HS-5 (cell line): ENCODE results near the gene AQP9.
A peak's percentile ranks its signal among the peaks of the same experiment; 100 is the strongest.

ENCODE experiments used
- DNase-seq: peaks from one replicate; pipeline ENCODE4 v3.0.0-alpha.2; 2012; ENCODE audit warnings: low read depth

Gene AQP9

DNA sequence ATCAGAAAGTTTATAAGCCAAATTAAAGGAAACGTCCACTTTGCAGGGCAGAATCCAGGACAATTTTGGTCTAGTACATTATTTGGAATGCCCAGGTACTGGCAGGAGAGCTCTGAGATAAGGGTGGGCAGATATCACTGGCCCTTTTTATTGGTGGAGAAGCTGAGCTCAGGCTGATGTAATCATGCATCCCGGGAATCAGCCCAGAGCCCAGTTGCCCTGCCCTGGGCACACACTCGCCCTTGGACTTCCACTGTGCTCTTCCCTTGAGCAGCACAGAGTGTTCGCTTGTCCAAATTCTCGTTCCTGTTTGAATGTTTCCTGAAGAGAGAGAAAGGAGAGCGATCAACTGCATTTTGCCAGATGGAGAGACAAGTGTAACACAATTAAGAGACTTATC is 3.7 kb downstream of the AQP9 start:
- DNase-seq, result no peak

DNA sequence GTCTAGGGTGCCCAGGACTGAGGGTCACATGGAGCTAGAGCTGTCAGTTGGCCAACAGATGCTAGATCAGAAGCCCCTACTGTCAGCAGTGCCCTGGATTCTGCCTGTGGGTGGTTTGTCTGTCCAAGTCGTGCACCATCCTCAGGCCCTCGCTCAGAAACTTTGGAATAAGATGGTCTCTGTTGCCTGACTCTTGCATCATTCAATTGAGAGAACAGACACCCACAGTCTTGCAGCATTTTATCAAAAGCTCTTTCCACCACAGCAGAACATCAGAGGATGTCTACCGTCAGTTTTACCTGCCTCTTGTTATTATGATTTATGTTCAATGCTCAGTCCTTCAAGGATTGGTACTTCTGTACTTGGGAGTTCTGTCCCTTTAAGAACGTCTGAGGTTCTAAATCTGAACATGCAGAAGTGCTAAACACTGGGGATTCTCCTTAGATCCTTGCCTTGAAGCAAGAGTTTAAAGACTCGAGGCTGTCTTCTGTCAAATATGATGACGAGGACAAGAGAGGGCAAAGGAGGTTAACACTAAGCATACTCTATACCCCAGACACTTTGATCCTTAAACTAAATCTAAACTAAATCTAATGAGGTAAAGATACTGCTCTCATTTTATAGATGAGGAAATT is 4.8 kb downstream of the AQP9 start:
- no peak for DNase-seq

DNA sequence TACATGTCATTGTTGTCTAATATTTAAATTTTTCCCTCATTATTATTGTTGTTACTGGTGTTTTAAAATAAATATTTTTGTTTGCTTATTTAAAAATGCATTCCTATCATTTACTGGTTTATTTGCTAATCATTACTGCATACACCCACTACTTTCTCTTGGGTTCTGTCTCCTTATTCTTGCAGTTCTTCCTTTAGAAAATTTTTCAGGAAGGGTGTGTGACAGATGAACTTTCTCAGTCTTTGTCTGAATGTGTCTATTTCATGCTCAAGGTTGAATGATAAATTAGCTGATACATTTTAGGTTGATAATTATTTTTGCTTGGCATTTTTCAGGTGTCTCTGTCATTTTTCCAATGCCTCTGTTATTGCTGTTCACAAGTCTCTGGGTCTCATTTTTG is 7.4 kb downstream of the AQP9 start:
- no peak for DNase-seq

DNA sequence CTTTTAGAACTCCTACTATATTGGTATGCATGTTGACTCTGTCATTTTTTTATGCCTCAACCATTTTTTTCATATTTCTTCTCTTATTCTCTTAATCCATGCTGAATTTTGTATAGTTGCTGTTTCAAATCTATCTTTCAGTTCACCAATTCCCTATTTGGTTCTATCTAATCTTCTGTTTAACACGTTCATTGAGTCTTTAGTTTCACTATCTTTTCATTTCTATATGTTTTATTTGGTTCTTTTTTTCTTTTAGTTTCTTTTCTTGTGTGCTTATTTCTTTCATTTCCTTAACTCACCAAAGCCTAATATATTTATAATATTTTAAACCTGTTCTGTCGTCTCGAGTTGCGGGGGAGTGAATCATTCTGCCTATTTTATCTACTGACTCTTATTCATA is 8.0 kb downstream of the AQP9 start:
- DNase-seq, result no peak

DNA sequence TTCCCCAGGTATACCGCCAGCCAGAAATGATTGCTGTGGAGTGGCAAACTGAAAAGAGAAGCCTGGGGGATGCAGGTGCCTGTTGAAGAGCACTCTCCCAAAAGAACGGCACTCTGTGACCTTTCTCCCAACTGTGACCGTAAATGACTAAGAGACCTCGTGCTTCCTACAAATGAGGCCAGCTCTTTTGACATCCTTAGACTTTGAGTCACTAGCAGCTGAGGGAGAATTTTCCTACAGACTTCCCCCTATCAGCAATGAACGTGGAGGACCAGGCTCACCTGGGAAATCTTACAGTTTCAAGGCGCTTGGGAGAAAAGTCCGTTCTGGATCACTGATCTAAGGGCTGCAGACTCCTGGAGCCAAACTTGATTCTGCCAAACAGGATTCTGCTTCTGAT is 8.6 kb downstream of the AQP9 start:
- DNase-seq, result peak; percentile 74

DNA sequence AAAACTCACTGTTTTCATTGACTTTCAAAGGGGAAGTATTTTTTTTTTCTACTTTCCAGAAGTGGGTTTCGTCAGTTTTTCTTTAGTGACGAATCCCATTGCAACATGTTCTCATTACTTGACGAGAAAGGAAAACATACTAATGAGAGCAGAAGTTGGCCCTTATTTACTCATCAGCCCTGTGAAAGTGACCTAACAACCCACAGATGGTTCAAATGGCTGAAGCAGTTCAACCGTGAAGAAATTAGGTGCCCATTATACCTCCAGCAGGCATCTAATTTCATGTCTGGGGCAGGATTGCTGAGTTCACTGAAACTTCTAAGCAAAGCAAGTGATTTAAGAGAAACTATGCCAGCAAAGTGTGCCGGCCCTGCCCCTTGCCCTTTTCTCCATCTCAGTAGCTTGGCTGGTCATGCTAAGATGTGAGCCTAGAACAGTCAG is 9.0 kb downstream of the AQP9 start:
- peak; percentile 69 for DNase-seq

DNA sequence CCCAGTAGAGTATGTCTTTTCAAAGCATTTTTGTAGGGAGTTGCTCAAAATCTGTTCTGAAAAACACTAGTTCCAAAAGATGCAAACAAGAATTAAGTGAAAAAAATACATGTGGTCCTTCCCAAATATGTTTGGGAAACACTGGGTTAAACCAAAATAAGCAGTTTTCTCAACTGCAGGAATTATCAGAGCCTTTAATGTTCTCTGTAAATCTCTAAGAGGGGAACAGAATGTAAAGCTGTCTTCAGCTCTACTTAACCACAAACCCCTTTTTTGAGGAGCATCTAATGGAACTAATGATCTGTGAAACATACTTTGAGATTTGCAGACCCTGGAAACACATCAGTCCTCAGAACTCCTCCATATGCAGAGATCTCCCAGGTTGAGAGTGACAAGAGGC is 9.9 kb downstream of the AQP9 start:
- no peak for DNase-seq

DNA sequence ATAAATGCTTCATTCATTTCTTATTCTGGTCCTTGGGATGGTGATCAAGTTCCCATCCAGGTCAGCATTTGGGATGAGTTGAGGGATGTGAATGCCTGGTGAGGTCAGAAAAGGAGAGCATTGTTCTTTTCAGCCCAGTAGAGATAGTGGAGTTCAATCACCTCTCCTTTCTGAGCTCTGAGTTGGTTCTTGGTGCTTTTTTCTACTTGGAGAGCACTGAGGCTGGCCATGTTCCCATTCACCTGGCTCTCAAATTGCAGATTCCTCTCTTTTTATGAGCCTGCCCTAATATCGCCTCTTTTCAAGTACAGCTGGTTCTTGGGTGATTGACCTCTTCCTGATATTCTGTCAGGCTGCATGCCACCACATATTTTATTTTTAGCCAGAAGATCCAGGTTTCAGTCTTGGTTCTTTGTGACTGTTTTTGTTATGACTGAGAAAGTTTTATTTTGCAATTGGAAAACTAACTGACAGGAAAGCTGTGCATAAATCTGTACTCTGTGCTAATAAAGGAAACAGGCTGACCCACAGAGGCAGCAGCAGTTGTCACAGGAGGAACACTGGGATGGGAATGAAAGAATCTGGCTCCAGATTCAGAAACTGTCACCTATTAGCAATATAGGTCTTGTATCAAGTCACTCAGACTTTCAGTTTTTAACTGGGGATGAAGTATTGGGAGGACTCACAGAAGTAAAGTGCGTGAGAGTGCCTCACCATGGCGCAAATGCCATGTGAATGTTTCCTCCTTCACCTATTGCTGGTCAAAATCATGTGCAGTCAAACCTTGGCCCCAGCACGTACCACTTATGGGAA is 10.7 kb downstream of the AQP9 start:
- DNase-seq, result no peak

DNA sequence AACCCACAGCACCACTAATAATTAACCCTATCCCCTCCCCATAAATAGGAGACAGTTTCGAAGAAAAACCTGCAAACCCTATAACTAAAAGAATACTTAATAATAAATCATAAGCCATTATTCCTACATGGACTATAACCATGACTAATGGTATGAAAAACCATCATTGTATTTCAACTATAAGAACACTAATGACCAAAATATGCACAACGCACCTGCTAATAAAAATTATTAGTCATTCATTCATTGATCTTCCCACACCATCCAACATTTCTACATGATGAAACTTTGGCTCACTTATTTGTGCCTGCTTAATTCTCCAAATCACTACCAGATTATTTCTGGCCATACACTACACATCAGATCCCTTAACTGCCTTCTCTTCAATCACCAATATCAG is 16.6 kb downstream of the AQP9 start:
- no peak for DNase-seq

DNA sequence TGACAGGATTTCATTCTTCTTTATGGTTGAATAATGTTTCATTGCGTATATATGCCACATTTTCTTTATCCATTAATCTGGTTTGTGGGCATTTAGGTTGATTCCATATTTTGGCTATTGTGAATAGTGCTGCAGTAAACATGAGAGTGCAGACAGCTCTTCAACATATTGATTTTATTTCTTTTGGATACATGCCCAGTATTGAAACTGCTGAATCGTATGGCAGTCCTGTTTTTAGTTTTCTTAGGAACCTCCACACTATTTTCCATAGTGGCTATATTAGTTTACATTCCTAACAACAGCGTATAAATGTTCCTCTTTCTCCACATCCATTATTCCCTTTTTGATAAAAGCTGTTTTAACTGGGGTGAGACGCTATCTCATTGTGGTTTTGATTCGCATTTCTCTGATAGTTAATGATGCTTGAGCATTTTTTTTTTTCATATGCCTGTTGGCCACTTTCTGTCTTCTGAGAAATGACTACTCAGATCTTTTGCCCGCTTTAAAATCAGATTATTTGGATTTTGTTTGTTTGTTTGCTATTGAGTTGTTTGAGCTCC is 21.7 kb downstream of the AQP9 start:
- DNase-seq, result no peak

DNA sequence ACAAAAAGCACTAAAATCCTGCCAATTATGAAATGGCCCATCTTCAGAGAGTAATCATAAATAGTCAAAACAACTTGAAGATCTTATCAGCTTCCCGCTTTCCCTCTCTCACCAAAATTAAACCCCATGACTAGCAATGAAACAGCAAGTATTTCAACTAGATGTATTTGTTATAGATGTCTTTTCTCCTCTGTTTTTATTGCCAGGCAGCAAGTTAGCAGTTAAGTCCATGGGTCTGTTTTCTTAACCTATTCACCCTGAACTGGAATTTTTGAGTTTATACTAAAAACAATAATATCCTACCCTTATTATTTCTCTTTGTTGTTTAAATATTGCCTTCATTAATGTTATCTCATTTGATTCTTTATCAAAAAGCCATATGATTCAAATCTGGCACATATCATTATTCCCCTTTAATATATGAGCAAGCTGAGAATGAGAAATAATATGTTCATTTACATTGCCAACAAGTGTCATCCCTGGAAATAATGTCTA is 23.3 kb downstream of the AQP9 start:
- no peak for DNase-seq

DNA sequence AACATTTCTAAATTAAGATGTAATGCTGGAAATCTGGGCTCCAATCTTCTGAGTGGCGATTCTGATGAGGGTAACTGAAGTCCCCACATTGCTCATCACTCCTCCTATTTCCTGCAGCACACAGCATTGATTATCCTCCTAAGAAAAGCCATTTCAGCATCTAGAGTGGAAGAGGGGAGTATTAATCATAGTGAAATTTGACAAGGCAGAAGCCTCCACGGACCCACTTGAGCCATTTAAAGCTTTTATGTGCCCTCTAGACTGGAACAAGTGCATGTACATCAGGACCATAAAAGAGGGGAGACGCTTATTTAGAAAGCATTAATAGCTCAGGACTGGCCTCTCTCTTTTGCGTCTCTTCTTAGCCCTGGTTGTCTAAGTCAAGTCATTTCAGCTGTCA is 25.8 kb downstream of the AQP9 start:
- no peak for DNase-seq

DNA sequence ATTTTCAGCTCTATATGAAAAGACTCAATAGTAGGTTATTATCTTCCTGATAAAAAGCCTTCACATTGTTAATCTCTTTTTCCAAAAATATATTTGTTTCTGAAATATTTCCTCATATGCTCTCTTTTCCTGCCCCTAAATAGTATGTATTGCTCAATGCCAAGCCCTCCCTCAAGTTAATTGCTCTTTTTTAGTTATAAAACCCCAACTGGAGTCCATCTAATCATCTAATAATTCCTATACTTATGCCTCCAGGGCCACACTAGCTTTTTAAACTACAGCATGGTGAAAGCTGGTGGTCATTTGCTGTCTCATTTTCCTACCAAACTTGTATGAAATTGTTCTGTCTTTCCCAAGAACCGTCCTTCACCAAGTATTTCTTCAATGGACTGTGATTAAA is 26.7 kb downstream of the AQP9 start:
- DNase-seq, result no peak

DNA sequence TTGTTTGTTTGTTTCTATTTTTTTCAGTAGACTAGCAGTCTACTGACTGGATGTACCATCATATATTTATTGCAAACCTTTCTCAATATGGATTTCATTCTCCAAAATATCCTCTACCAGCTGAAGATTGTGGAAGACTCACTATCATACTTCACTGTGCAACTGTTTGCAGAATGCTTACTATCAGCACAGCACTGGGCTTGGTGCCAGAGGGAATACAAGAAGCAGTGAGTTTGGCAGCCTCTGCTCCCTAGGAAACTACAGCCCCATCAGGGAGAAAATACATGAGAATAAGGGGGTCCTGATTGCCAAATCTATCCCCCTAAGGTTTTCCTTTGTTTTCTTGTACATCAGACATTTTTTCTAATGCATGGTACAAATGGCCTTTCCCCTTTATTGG is 27.5 kb downstream of the AQP9 start:
- DNase-seq, result no peak

DNA sequence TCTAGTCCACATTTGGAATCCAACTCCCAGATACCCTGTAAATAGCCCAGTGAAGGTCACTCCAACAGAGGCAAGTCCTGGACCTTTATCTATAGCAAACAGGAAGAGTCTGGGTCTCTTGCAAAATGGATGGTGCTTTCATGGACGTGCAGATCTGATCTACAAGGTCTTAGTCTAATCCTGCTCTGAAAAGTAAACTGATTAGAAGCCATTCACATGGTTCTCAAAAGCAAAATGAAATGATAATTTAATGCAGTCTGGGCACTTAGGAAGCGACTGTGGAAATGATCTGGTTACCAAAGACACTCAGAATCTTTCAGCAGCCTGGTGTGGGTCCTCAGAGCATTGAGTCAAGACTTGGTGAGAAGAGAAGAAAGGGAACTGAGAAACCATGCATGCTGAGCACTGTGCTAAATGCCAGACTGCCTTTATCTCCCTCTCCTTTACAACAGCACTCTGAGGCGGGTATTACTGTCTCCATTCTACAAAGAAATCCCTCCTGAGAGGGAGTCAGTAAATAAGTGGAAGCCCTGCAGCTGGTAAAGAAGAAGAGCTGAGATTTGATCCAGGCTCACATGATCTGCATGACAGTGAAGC is 29.0 kb downstream of the AQP9 start:
- DNase-seq, result no peak

DNA sequence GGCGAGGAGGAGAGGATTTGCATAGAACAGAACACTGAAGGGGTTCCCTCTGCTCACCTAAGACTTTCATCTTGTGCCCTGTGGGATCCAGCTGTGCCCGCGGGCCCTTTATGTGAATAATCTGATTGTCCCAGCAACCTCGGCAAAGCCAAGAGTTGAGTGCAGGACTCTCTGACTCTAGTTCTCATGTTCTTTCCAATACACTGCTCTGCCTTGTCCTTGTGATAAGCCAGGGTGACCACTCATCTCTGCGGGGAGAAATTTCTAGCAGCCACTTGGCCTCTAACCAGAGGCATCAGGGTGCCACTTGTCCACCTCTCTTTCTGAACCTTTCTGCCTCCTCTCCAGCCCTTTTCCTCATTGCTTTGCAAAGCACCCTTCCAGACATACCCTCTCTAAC is 31.8 kb downstream of the AQP9 start:
- no peak for DNase-seq

DNA sequence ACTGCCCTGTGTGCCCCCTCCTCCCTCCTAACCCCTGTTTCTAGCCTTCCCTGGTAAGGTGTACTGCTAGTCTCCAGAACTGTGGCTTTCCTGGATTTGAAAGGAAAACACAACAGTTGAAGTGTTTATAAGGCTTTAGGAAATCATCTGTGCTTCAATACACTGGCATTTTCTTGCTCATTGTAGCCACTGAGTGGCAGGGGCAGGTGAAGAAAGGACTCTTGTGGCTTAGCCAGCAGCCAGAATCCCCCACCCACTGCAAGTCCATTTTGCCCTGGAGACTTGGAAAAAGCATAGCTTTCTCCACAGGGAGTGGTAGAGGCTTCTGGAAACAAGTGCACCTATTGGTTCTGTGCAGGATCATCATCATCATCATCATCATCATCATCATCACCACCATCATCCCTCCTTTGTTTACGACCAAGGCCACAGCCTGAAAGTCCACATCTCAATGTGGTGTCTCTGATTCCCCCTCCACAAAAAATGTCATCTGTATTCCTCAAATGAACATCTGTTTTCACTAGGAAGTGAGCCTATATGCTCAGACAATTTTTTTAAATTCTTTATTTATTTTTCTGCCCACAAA is 33.4 kb downstream of the AQP9 start:
- no peak for DNase-seq

DNA sequence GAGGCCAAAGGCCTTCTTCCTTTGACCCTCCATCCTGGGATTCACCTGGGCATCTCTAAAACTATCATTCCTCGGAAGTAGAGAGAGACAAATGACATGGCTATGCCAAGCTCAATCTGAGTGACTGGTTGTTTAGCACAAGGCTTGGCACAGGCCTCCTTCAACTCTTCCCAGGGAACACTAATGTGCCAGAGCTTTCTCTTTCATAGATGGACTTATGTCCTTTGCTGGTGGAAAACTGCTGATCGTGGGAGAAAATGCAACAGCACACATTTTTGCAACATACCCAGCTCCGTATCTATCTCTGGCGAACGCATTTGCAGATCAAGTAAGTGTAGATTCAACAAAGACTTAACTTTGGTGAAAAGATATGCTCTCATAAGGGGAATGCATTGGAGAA is 36.5 kb downstream of the AQP9 start:
- DNase-seq, result no peak

DNA sequence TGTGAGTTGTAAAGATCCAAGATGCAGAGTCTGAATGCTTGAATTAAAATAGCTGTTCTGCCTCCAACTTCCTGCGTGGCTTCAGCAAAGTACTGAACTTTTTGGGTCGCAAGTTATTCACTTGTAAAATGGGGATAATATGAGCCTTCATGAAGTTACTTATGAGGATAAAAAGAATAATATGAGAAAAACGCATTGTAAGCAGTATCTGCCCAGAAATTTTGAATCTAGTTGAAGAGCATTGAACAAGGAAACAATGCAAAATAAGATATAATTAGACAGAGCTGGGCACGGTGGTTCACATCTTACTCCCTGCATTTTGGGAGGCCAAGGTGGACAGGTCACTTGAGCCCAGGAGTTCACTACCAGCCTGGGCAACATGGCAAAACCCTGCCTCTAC is 37.8 kb downstream of the AQP9 start:
- no peak for DNase-seq

DNA sequence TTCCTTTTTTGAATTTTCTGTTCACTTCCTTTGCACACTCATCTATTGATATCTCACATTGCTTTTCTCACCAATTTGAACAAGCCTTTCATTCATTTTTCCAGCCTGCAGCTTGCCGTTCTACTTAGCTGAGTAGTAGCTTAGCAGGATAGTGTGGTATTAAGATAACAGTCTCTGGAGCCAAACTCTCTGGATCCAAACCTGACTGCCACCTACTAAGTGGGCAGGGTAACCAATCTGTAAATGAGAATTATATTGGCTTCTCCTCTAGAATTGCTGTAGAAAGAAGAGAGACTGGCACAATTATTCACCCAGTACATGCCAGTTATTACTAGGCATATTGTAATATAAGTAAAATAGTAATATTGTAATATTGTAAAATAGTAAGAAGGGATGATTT is 40.5 kb downstream of the AQP9 start:
- DNase-seq, result no peak

DNA sequence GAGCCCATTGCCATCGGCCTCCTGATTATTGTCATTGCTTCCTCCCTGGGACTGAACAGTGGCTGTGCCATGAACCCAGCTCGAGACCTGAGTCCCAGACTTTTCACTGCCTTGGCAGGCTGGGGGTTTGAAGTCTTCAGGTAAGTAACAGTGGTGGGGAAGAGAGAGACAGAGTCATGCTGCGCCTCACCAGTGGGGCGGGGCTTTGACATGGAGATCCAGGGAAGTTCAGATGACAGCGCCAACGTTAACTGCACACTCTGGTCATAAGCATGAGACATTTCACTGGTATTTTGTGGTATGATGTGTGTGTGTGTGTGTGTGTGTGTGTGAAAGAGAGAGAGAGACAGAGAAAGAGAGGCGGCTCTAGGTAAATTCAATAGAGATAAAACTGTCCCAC is 41.0 kb downstream of the AQP9 start:
- no peak for DNase-seq

DNA sequence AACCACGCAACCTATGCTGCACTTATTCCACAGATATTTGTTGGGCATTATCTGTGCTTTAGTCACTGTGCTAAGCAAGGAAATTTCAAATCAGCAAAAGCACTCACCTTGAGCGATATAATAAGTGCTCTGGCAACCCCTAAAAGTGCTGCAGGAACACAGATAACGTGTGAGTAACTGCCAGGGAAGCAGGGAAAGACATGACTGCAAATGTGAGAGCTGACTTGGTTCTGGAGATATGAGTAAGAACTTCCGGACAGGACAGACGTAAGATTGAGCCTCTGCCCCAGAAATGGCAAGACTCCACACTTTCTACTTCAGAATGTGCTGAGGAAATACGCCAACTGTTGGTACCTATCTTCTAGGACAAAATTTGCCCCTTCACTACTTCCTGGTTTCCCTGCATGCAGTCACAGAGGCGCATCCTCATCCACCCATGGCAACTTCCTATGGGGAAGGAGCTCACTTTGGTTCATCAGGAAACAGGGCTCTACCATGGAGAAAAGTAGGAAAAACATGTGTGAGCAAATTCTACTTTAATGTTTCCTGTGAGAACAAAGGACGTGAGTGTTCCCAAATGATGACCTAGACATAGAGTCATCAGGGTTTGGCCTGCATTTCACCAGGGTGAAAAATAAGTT is 41.7 kb downstream of the AQP9 start:
- DNase-seq, result no peak
